IMR-90 (cell line): ENCODE data around the gene CIC. TPM values are rescaled to one million over a fixed set of nuclear protein-coding genes. Genes with fewer than 3 reads are reported as not detected.

ENCODE experiments used
- ATAC-seq: fragments of 200-7000 bp; cut with Tn5 transposase; 2 replicates; pipeline ENCODE4 v1.9.1; 2020; ENCODE audit warnings: low read depth, mild to moderate bottlenecking, moderate library complexity
- BruUV-seq: library from RNA; stranded (reverse); fragments of 400-500 nt; replicated peaks from 2 replicates; lab custom pipeline; 2021; lab: Mats Ljungman, UMichigan
- CTCF ChIA-PET: fragments of 300-600 bp; formaldehyde crosslinking; extraction: SDS; loops from one replicate; lab custom pipeline; 2021; ENCODE audit warnings: antibody characterized with exemption; lab: Yijun Ruan, JAX
- POLR2A ChIA-PET: fragments of 300-600 bp; sonication (Branson Sonifier 250); formaldehyde crosslinking; loops from one replicate; lab custom pipeline; 2022; ENCODE audit warnings: antibody characterized with exemption; ENCODE audit not compliant: unreplicated experiment; lab: Charles Lee
- DNase-seq: peaks from one replicate; pipeline ENCODE4 v3.0.0; 2013
- H2AFZ ChIP-seq: replicated peaks from 2 replicates; pipeline ENCODE3; 2013; ENCODE audit warnings: low read length, mild to moderate bottlenecking; ENCODE audit not compliant: poor library complexity
- H2AK5ac ChIP-seq: 2 replicates; pipeline ENCODE4 v1.6.1; 2013; ENCODE audit warnings: low read depth, low read length, inconsistent platforms
- H2AK9ac ChIP-seq: replicated peaks from 2 replicates; pipeline ENCODE3; 2013; ENCODE audit warnings: mild to moderate bottlenecking, low read depth, low read length, moderate library complexity; ENCODE audit not compliant: poor library complexity
- H2BK120ac ChIP-seq: 2 replicates; pipeline ENCODE4 v1.6.1; 2013; ENCODE audit warnings: low read depth, low read length, inconsistent platforms
- H2BK15ac ChIP-seq: 3 replicates; pipeline ENCODE4 v1.6.1; 2013; ENCODE audit warnings: low read depth, low read length, inconsistent platforms
- H2BK20ac ChIP-seq: 2 replicates; pipeline ENCODE4 v1.6.1; 2013; ENCODE audit warnings: low read depth, mild to moderate bottlenecking, inconsistent platforms, low read length, moderate library complexity
- H2BK5ac ChIP-seq: 2 replicates; pipeline ENCODE4 v1.6.1; 2013; ENCODE audit warnings: mild to moderate bottlenecking, low read depth, low read length, inconsistent platforms; ENCODE audit not compliant: poor library complexity, severe bottlenecking
- H3K14ac ChIP-seq: replicated peaks from 2 replicates; pipeline ENCODE4 v1.6.1; 2013; ENCODE audit warnings: low read depth, low read length, inconsistent platforms
- H3K18ac ChIP-seq: 2 replicates; pipeline ENCODE4 v1.6.1; 2013; ENCODE audit warnings: low read depth, low read length, control low read depth
- H3K23ac ChIP-seq: 2 replicates; pipeline ENCODE4 v1.6.1; 2013; ENCODE audit warnings: low read depth, low read length, inconsistent platforms
- H3K27ac ChIP-seq: 2 replicates; pipeline ENCODE4 v1.5.1; 2013; ENCODE audit warnings: mild to moderate bottlenecking, control low read depth, low read length; ENCODE audit not compliant: insufficient read depth
- H3K27me3 ChIP-seq: 2 replicates; pipeline ENCODE4 v1.6.1; 2013; ENCODE audit warnings: low read length; ENCODE audit not compliant: control insufficient read depth, insufficient read depth
- H3K36me3 ChIP-seq: 2 replicates; pipeline ENCODE4 v1.6.1; 2013; ENCODE audit warnings: low read length, mixed read lengths; ENCODE audit not compliant: control insufficient read depth, insufficient read depth
- H3K4ac ChIP-seq: 2 replicates; pipeline ENCODE4 v1.6.1; 2013; ENCODE audit warnings: low read depth, low read length, inconsistent platforms
- H3K4me1 ChIP-seq: 2 replicates; pipeline ENCODE4 v1.6.1; 2013; ENCODE audit warnings: low read length, mixed read lengths; ENCODE audit not compliant: control insufficient read depth, insufficient read depth
- H3K4me2 ChIP-seq: 2 replicates; pipeline ENCODE4 v1.6.1; 2013; ENCODE audit warnings: low read depth, mild to moderate bottlenecking, control low read depth, low read length, moderate library complexity
- H3K4me3 ChIP-seq: 2 replicates; pipeline ENCODE4 v1.5.1; 2013; ENCODE audit warnings: low read depth, mild to moderate bottlenecking, control low read depth, low read length, moderate library complexity; ENCODE audit not compliant: insufficient read depth
- H3K56ac ChIP-seq: 2 replicates; pipeline ENCODE4 v1.6.1; 2013; ENCODE audit warnings: low read length, inconsistent platforms; ENCODE audit not compliant: insufficient read depth; ENCODE audit errors: extremely low read depth
- H3K79me1 ChIP-seq, 2 experiments: 2 replicates each; pipeline ENCODE4 v1.6.1; 2013; ENCODE audit warnings: low read length in 2 of 2, inconsistent platforms in 1 of 2, low read depth in 1 of 2
- H3K9ac ChIP-seq: 2 replicates; pipeline ENCODE4 v1.6.1; 2013; ENCODE audit warnings: low read depth, low read length, control low read depth
- H3K9me1 ChIP-seq: 2 replicates; pipeline ENCODE4 v1.6.1; 2013; ENCODE audit warnings: low read length, inconsistent platforms; ENCODE audit not compliant: insufficient read depth
- H3K9me3 ChIP-seq: 2 replicates; pipeline ENCODE4 v1.6.1; 2013; ENCODE audit warnings: low read length; ENCODE audit not compliant: control insufficient read depth, insufficient read depth
- H4K20me1 ChIP-seq: 2 replicates; pipeline ENCODE4 v1.6.1; 2013; ENCODE audit warnings: low read length, inconsistent platforms; ENCODE audit not compliant: insufficient read depth
- H4K5ac ChIP-seq: 2 replicates; pipeline ENCODE4 v1.6.1; 2013; ENCODE audit warnings: mild to moderate bottlenecking, low read depth, low read length, control low read depth
- H4K8ac ChIP-seq, 2 experiments: 2 replicates each; pipeline ENCODE4 v1.6.1; 2013; ENCODE audit warnings: low read depth in 2 of 2, low read length in 2 of 2, control low read depth in 1 of 2, inconsistent platforms in 1 of 2
- H4K91ac ChIP-seq: 2 replicates; pipeline ENCODE4 v1.6.1; 2013; ENCODE audit warnings: low read depth, low read length, inconsistent platforms; ENCODE audit not compliant: insufficient read depth
- BHLHE40 ChIP-seq: fragments of 150-350 bp; IDR thresholded peaks from 2 replicates; pipeline ENCODE4 v1.6.1; 2016; ENCODE audit warnings: mild to moderate bottlenecking, low read depth, low read length
- CEBPB ChIP-seq: IDR thresholded peaks from 2 replicates; pipeline ENCODE4 v1.6.1; 2012; ENCODE audit warnings: low read depth, low read length, improper control_type of control experiment
- CHD1 ChIP-seq: IDR thresholded peaks from 2 replicates; pipeline ENCODE4 v1.6.1; 2012; ENCODE audit warnings: low read depth, low read length, improper control_type of control experiment
- FOS ChIP-seq: fragments of 150-350 bp; IDR thresholded peaks from 2 replicates; pipeline ENCODE4 v1.6.1; 2016; ENCODE audit warnings: low read depth, low read length
- MAFK ChIP-seq: IDR thresholded peaks from 2 replicates; pipeline ENCODE4 v1.6.1; 2012; ENCODE audit warnings: low read depth, low read length, improper control_type of control experiment
- MAZ ChIP-seq: IDR thresholded peaks from 2 replicates; pipeline ENCODE4 v1.6.1; 2012; ENCODE audit warnings: low read depth, mild to moderate bottlenecking, low read length, improper control_type of control experiment, moderate library complexity, borderline replicate concordance
- MXI1 ChIP-seq: IDR thresholded peaks from 2 replicates; pipeline ENCODE4 v1.6.1; 2012; ENCODE audit warnings: low read depth, mild to moderate bottlenecking, low read length, moderate library complexity, borderline replicate concordance
- NFE2L2 ChIP-seq: fragments of 150-350 bp; IDR thresholded peaks from 2 replicates; pipeline ENCODE4 v1.6.1; 2016; ENCODE audit warnings: low read depth, mild to moderate bottlenecking, low read length
- POLR2A ChIP-seq: IDR thresholded peaks from 2 replicates; pipeline ENCODE4 v1.6.1; 2012; ENCODE audit warnings: mild to moderate bottlenecking, low read depth, low read length
- RAD21 ChIP-seq: IDR thresholded peaks from 2 replicates; pipeline ENCODE4 v1.6.1; 2012; ENCODE audit warnings: low read length, improper control_type of control experiment
- RFX5 ChIP-seq: IDR thresholded peaks from 2 replicates; pipeline ENCODE4 v1.8.0; 2012; ENCODE audit warnings: low read depth, mild to moderate bottlenecking, low read length, moderate library complexity
- SMC3 ChIP-seq: fragments of 150-350 bp; IDR thresholded peaks from 2 replicates; pipeline ENCODE4 v1.6.1; 2016; ENCODE audit warnings: low read depth, mild to moderate bottlenecking, antibody characterized with exemption, low read length, moderate library complexity
- WGBS, 2 experiments: methylation state at CpG; one replicate each; pipeline versions ENCODE4 v1.1.5 to v1.1.7; 2013; ENCODE audit warnings: missing lambda C conversion rate in 2 of 2; ENCODE audit not compliant: insufficient read length in 1 of 2; ENCODE audit errors: extremely low coverage in 2 of 2; 5-methylcytosine and 5-hydroxymethylcytosine counted together
- dilution Hi-C: fragments of 300-500 bp; cut with HindIII; formaldehyde crosslinking; loops from one replicate; pipeline ENCODE4 v1.14.3; 2018; ENCODE audit warnings: low sequenced_read_pairs; ENCODE audit not compliant: unreplicated experiment
- in situ Hi-C: fragments of 300-500 bp; cut with MboI; formaldehyde crosslinking; loops from 3 replicates; pipeline ENCODE4 v1.14.3; 2019; ENCODE audit warnings: low sequenced_read_pairs, inconsistent platforms, mixed read lengths
- intact Hi-C: fragments of 100-400 bp; cut with micrococcal nuclease; formaldehyde crosslinking; loops from 2 replicates; pipeline ENCODE4 v1.10.0; 2022
- polyA plus RNA-seq, 3 experiments: library from polyadenylated mRNA; depleted of rRNA; stranded (reverse); fragments of >200 nt; gene quantifications; 2 replicates each; pipeline ENCODE4 v1.2.3, GENCODE V29; 2012; ENCODE audit warnings: low replicate concordance in 1 of 3
- total RNA-seq: library from RNA; depleted of rRNA; stranded (reverse); fragments of >200 nt; gene quantifications from 2 replicates; pipeline ENCODE4 v1.2.3, GENCODE V29; 2012
- TF ChIP-seq, protein P1 (sequence below): fragments of 150-350 bp; IDR thresholded peaks from 2 replicates; pipeline ENCODE4 v1.6.1; 2017; ENCODE audit warnings: mild to moderate bottlenecking, antibody characterized with exemption, low read length, low read depth
- TF ChIP-seq, protein P2 (sequence below): conservative IDR thresholded peaks from 2 replicates; pipeline ENCODE4 v1.5.1; 2012; ENCODE audit warnings: mild to moderate bottlenecking, low read depth, low read length, improper control_type of control experiment
- TF ChIP-seq, protein P3 (sequence below): fragments of 150-350 bp; IDR thresholded peaks from 2 replicates; pipeline ENCODE4 v1.6.1; 2016; ENCODE audit warnings: low read depth, mild to moderate bottlenecking, low read length, moderate library complexity, borderline replicate concordance

Gene CIC
- total and polyA plus RNA-seq, 2 of the 4 experiments (the other 2 are of a cell fraction) = 1.8 to 23.2 TPM

DNA sequence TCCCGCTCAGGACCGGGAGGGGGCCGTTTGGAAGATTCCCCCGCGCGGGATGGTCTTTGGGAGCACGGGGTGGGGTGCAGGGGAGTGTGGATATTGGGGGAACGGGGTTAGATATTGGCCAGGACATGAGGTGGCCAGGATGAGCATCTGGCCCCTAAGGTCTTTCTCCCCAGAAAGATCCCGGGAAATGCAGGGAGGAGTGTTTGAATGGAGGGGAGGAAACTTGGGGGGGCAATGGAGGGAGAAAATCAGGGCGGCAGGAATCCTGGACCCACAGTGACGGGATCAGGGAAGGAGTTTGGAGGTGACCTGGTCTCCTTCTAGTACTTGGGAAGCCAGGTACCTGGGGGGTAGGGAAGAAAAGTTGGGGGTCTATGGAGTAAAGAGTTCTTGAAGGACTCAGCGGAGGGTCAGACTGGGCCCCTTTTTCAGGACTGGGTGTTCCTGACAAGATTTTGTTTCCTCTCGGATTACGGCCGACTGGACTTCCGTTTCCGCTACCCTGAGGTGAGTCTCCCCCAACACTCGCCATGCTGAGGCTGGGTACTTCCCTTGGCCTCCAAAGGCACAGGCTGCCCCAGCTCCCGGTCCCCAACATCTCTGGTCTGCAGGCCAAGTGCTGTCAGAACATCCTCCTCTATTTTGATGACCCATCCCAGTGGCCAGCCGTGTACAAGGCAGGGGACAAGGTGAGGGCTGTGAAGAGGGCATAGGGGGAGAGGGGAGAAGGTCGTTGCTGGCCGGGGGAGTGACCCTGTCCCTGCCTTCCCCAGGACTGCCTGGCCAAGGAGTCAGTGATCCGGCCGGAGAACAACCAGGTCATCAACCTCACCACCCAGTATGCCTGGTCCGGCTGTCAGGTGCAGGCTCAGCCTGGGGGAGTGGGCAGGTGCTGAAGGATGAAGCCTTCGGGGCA is 45.0 kb downstream of the CIC start:
- Histone ChIP-seq H3K79me1 (no peaks in the 10 kb centered on the region), H4K91ac (no peak overlapping the region), H4K5ac (no peak overlapping the region), H3K9me1 (peaks cover 10% of the 10 kb centered on the region), H2AFZ (peak overlapping the region; percentile 51), H2AK5ac (no peak overlapping the region), H2BK120ac (no peak overlapping the region), H3K36me3 (no peaks in the 10 kb centered on the region), H3K4me2 (no peak overlapping the region), H3K18ac (no peak overlapping the region), H3K56ac (no peak overlapping the region), H3K9ac (no peak overlapping the region), H2AK9ac (no peak overlapping the region), H3K14ac (no peak overlapping the region), H4K20me1 (no peaks in the 10 kb centered on the region; the same call in 1 of the 2 replicates), H2BK20ac (no peak overlapping the region), H2BK15ac (no peak overlapping the region), H3K4me1 (peaks cover 3% of the 10 kb centered on the region), H3K23ac (no peak overlapping the region), H4K8ac (no peak overlapping the region), H3K27me3 (peaks cover 24% of the 10 kb centered on the region), H3K4me3 (no peak overlapping the region), H2BK5ac (no peak overlapping the region), H3K27ac (no peak overlapping the region), H3K4ac (no peak overlapping the region), H3K9me3 (no peaks in the 10 kb centered on the region)
- WGBS, 2 experiments = 46% methylated on average over 7 of the region's 26 CpGs; no CpG with 5 or more reads in 1 of the 2 experiments
- no TSS peak for BruUV-seq
- no peak for ATAC-seq
- intact Hi-C loops = no loop called here
- ChIA-PET POLR2A (no interaction called here), CTCF (interaction anchor here (1.0 kb wide), 1 partner anchor 35 kb away, joined by 4 read pairs; no protein-coding TSS in a partner anchor)
- dilution Hi-C loops = no loop called here
- DNase-seq = no peak
- in situ Hi-C loops = no loop called here
- TF ChIP-seq FOS = no peak
- TF ChIP-seq CEBPB = no peak
- TF ChIP-seq, protein P1, sequence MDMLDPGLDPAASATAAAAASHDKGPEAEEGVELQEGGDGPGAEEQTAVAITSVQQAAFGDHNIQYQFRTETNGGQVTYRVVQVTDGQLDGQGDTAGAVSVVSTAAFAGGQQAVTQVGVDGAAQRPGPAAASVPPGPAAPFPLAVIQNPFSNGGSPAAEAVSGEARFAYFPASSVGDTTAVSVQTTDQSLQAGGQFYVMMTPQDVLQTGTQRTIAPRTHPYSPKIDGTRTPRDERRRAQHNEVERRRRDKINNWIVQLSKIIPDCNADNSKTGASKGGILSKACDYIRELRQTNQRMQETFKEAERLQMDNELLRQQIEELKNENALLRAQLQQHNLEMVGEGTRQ = no peak
- TF ChIP-seq NFE2L2 = no peak
- no peak for TF ChIP-seq RFX5
- no peak for TF ChIP-seq POLR2A
- TF ChIP-seq SMC3 = no peak
- no peak for TF ChIP-seq MAZ
- no peak for TF ChIP-seq CHD1
- TF ChIP-seq MXI1 = no peak
- TF ChIP-seq, protein P2, sequence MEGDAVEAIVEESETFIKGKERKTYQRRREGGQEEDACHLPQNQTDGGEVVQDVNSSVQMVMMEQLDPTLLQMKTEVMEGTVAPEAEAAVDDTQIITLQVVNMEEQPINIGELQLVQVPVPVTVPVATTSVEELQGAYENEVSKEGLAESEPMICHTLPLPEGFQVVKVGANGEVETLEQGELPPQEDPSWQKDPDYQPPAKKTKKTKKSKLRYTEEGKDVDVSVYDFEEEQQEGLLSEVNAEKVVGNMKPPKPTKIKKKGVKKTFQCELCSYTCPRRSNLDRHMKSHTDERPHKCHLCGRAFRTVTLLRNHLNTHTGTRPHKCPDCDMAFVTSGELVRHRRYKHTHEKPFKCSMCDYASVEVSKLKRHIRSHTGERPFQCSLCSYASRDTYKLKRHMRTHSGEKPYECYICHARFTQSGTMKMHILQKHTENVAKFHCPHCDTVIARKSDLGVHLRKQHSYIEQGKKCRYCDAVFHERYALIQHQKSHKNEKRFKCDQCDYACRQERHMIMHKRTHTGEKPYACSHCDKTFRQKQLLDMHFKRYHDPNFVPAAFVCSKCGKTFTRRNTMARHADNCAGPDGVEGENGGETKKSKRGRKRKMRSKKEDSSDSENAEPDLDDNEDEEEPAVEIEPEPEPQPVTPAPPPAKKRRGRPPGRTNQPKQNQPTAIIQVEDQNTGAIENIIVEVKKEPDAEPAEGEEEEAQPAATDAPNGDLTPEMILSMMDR = no peak
- TF ChIP-seq, protein P3, sequence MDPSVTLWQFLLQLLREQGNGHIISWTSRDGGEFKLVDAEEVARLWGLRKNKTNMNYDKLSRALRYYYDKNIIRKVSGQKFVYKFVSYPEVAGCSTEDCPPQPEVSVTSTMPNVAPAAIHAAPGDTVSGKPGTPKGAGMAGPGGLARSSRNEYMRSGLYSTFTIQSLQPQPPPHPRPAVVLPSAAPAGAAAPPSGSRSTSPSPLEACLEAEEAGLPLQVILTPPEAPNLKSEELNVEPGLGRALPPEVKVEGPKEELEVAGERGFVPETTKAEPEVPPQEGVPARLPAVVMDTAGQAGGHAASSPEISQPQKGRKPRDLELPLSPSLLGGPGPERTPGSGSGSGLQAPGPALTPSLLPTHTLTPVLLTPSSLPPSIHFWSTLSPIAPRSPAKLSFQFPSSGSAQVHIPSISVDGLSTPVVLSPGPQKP = no peak
- no peak for TF ChIP-seq RAD21
- TF ChIP-seq BHLHE40 = no peak
- no peak for TF ChIP-seq MAFK
